Hepatocyte (in vitro differentiated cells): ENCODE results near the gene EPAS1. TPM values are rescaled to one million over a fixed set of nuclear protein-coding genes. Genes with fewer than 3 reads are reported as not detected.

Experiments used
- DNase-seq: peaks from one replicate; pipeline ENCODE4 v3.0.0-alpha.2; 2016; ENCODE audit warnings: low spot score
- H2AFZ ChIP-seq: fragments of 200-600 bp; sonication (generic); 2 replicates; pipeline ENCODE4 v1.6.0; 2016; ENCODE audit warnings: antibody characterized with exemption, mild to moderate bottlenecking
- H3K27ac ChIP-seq: fragments of 200-600 bp; sonication (generic); 2 replicates; pipeline ENCODE4 v1.5.1; 2016; ENCODE audit warnings: mild to moderate bottlenecking
- H3K27me3 ChIP-seq: fragments of 200-600 bp; sonication (generic); 2 replicates; pipeline ENCODE4 v1.6.1; 2016
- H3K36me3 ChIP-seq: fragments of 200-600 bp; sonication (generic); replicated peaks from 2 replicates; pipeline ENCODE4 v1.5.1; 2016; ENCODE audit warnings: low read depth; ENCODE audit not compliant: insufficient read depth
- H3K4me1 ChIP-seq: fragments of 200-600 bp; sonication (generic); 2 replicates; pipeline ENCODE4 v1.5.1; 2016; ENCODE audit warnings: mild to moderate bottlenecking, moderate library complexity; ENCODE audit not compliant: insufficient read depth
- H3K4me2 ChIP-seq: fragments of 200-600 bp; sonication (generic); 2 replicates; pipeline ENCODE4 v1.6.0; 2016
- H3K4me3 ChIP-seq: fragments of 200-600 bp; sonication (generic); 2 replicates; pipeline ENCODE4 v1.5.1; 2016; ENCODE audit warnings: mild to moderate bottlenecking
- H3K79me2 ChIP-seq: fragments of 200-600 bp; sonication (generic); 2 replicates; pipeline ENCODE4 v1.6.0; 2017; ENCODE audit warnings: mild to moderate bottlenecking
- H3K9me2 ChIP-seq: fragments of 200-600 bp; sonication (generic); replicated peaks from 2 replicates; pipeline ENCODE4 v1.6.0; 2017; ENCODE audit warnings: mild to moderate bottlenecking; ENCODE audit not compliant: insufficient read depth
- H3K9me3 ChIP-seq: fragments of 200-600 bp; sonication (generic); 2 replicates; pipeline ENCODE4 v1.5.1; 2016; ENCODE audit warnings: low read depth, mild to moderate bottlenecking
- H4K20me1 ChIP-seq: fragments of 200-600 bp; sonication (generic); 2 replicates; pipeline ENCODE4 v1.6.0; 2016; ENCODE audit warnings: mild to moderate bottlenecking; ENCODE audit not compliant: insufficient read depth, poor library complexity, severe bottlenecking
- EZH2 ChIP-seq: fragments of 200-600 bp; sonication (generic); IDR thresholded peaks from 2 replicates; pipeline ENCODE4 v1.6.1; 2016; ENCODE audit warnings: antibody characterized with exemption, mild to moderate bottlenecking, borderline replicate concordance
- EZH2phosphoT487 ChIP-seq: fragments of 200-600 bp; sonication (generic); IDR thresholded peaks from one replicate; pipeline ENCODE4 v1.6.1; 2018; ENCODE audit warnings: antibody characterized with exemption, mild to moderate bottlenecking, low read depth, moderate library complexity; ENCODE audit not compliant: unreplicated experiment, severe bottlenecking
- WGBS: methylation state at CpG from one replicate; pipeline ENCODE4 v1.1.6; 2016; ENCODE audit warnings: low lambda C conversion rate; ENCODE audit errors: missing lambda C conversion rate; 5-methylcytosine and 5-hydroxymethylcytosine counted together
- polyA plus RNA-seq: library from polyadenylated mRNA; unstranded; fragments of >200 nt; fragmentation: Nextera tagmentation; extraction: Ambion mirVana; gene quantifications from 2 replicates; pipeline ENCODE4 v1.2.1, GENCODE V29; 2016
- total RNA-seq: library from RNA; depleted of rRNA; stranded (reverse); fragments of >200 nt; gene quantifications from 2 replicates; pipeline ENCODE4 v1.2.3, GENCODE V29; 2014
- TF ChIP-seq, protein P1 (sequence below): fragments of 200-600 bp; sonication (generic); IDR thresholded peaks from 2 replicates; pipeline ENCODE4 v1.5.1; 2016; ENCODE audit warnings: antibody characterized with exemption, mild to moderate bottlenecking; ENCODE audit not compliant: poor library complexity

EPAS1 gene
- total and polyA plus RNA-seq, 2 experiments from 2014 or later = 112 to 115 TPM

DNA sequence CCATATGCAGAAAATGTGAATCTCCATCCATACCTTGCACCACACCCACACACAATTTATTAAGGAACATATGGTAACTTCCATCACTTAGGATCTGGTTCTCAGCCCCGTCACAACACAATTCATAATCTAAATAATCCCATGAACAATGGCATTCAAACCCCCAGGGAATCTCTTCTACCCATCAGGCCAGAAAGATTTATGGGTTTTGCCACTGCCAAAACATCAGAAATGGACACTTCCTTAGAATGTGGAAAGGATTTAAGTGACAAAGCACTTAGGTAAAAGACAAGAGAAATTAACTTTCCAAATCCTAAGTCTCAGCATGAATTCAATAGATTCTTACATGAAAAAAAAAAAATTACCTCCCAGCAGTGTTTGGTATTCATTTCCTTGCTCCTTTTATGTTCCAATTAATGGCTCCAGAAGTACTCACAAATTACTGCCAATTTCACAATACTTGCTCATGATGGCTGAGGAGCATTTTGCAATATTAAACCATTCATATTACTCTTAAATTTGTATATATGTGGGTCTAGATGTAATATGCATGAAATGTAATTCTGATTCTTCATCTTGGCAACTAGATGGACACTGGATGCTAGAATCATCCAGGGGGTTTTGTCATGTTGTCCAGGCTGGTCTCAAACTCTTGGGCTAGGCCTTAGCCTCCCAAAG, 125.6 kb downstream of the EPAS1 start:
- Histone ChIP-seq H3K79me2 (no peaks in the 10 kb centered on the region), H3K9me3 (peaks cover 3% of the 10 kb centered on the region), H3K27me3 (no peaks in the 10 kb centered on the region), H3K4me1 (no peaks in the 10 kb centered on the region), H4K20me1 (no peaks in the 10 kb centered on the region), H3K27ac (no peak overlapping the region), H3K4me2 (no peak overlapping the region), H2AFZ (no peak overlapping the region), H3K36me3 (no peaks in the 10 kb centered on the region), H3K9me2 (no peaks in the 10 kb centered on the region), H3K4me3 (no peak overlapping the region)
- TF ChIP-seq, protein P1, sequence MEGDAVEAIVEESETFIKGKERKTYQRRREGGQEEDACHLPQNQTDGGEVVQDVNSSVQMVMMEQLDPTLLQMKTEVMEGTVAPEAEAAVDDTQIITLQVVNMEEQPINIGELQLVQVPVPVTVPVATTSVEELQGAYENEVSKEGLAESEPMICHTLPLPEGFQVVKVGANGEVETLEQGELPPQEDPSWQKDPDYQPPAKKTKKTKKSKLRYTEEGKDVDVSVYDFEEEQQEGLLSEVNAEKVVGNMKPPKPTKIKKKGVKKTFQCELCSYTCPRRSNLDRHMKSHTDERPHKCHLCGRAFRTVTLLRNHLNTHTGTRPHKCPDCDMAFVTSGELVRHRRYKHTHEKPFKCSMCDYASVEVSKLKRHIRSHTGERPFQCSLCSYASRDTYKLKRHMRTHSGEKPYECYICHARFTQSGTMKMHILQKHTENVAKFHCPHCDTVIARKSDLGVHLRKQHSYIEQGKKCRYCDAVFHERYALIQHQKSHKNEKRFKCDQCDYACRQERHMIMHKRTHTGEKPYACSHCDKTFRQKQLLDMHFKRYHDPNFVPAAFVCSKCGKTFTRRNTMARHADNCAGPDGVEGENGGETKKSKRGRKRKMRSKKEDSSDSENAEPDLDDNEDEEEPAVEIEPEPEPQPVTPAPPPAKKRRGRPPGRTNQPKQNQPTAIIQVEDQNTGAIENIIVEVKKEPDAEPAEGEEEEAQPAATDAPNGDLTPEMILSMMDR = no peak
- TF ChIP-seq EZH2phosphoT487 (no peak), EZH2 (no peak)
- no peak for DNase-seq
- 67% methylated on average over 1 of the region's 1 CpG for WGBS

DNA sequence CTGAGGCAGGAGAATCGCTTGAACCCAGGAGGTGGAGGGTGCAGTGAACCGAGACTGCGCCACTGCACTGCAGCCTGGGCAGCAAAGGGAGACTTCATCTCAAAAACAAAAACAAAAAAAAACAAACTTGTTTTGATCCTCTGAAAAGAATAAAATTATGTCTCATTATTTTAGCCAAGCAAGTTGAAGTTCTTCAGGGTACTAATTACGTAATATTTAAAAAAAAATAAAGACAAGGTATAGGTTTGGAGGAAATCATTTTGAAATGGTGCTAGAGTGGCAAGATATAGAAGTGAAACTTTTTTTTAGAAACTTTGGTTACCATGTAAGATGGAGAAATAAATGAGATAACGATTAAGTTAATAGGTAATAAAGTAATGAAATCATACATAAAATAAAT, 127.7 kb downstream of the EPAS1 start:
- DNase-seq = no peak
- no peak overlapping the region for H3K27ac ChIP-seq
- H3K36me3 ChIP-seq = no peaks in the 10 kb centered on the region
- H2AFZ ChIP-seq = no peak overlapping the region
- no peak overlapping the region for H3K4me2 ChIP-seq
- H4K20me1 ChIP-seq = no peaks in the 10 kb centered on the region
- H3K9me3 ChIP-seq = no peaks in the 10 kb centered on the region
- TF ChIP-seq EZH2 (no peak), EZH2phosphoT487 (no peak)
- TF ChIP-seq, protein P1 = no peak
- H3K79me2 ChIP-seq = no peaks in the 10 kb centered on the region
- WGBS = 90% methylated on average over 5 of the region's 5 CpGs
- no peaks in the 10 kb centered on the region for H3K27me3 ChIP-seq
- H3K9me2 ChIP-seq = no peaks in the 10 kb centered on the region
- H3K4me1 ChIP-seq = no peaks in the 10 kb centered on the region
- no peak overlapping the region for H3K4me3 ChIP-seq

DNA sequence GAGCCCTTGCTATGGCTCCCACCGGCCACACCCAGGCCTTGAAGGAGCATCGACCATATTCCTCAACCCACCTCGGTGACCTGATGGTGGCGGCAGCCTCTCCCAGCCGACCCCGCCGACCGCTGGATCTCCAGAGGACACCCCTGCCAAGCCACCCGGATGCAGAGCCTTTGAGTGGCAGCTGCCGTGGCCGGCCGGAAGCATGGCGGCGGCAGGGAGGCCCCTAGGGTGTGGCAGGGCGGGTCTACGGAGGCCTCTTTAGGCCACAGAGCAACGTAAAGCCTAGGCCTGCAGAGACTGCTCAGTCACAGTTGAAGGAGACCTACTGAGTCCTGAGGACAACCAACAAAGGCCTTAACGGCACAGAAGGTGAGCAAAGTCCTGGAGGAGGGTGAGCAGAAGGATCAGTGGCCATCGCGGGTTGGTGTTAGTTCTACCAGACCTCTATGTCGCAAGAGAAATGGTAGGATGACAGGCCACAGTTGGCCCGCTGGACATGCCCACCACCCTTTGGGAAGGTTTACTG, 131.8 kb downstream of the EPAS1 start:
- no peak overlapping the region for H2AFZ ChIP-seq
- TF ChIP-seq EZH2 = no peak
- TF ChIP-seq, protein P1 = no peak
- TF ChIP-seq EZH2phosphoT487 = no peak
- no peaks in the 10 kb centered on the region for H4K20me1 ChIP-seq
- H3K4me2 ChIP-seq = no peak overlapping the region
- H3K4me3 ChIP-seq = no peak overlapping the region
- DNase-seq = no peak
- no peak overlapping the region for H3K27ac ChIP-seq
- no peaks in the 10 kb centered on the region for H3K27me3 ChIP-seq
- no peaks in the 10 kb centered on the region for H3K79me2 ChIP-seq
- no peaks in the 10 kb centered on the region for H3K9me3 ChIP-seq
- H3K36me3 ChIP-seq = no peaks in the 10 kb centered on the region
- WGBS = 96% methylated on average over 21 of the region's 22 CpGs
- no peaks in the 10 kb centered on the region for H3K4me1 ChIP-seq
- no peaks in the 10 kb centered on the region for H3K9me2 ChIP-seq
